ENCODE measurements around the gene CD83. TPM values are rescaled to one million over a fixed set of nuclear protein-coding genes. Genes with fewer than 3 reads are reported as not detected.

CD83 gene
- total RNA-seq, 2 experiments from 2014 or later: 15.0 to 26.2 TPM

- no peak overlapping the region for H3K27ac ChIP-seq (ENCODE audit: low read depth, low read length, poor library complexity, severe bottlenecking)
- no peak overlapping the region for H2AFZ ChIP-seq (ENCODE audit: low read length)
- H3K4me2 ChIP-seq (ENCODE audit: low read length): peak overlapping the region; percentile 83
- TF ChIP-seq EZH2phosphoT487 (IDR thresholded peaks at IDR 0.05; ENCODE audit: borderline replicate concordance, low read depth, low read length): no peak
- TF ChIP-seq CTCF (conservative IDR thresholded peaks at IDR 0.05; ENCODE audit: low read length): no peak
- no peaks in the 10 kb centered on the region for H3K9me3 ChIP-seq (ENCODE audit: low read length)
- peak overlapping the region; percentile 95 for H3K4me3 ChIP-seq (ENCODE audit: low read depth, low read length, poor library complexity, severe bottlenecking)
- H3K79me2 ChIP-seq (ENCODE audit: insufficient read depth, low read depth, low read length): peaks cover 44% of the 10 kb centered on the region; the same call in 1 of the 2 replicates
- ChIA-PET CTCF (ENCODE audit: unreplicated experiment) (no interaction called here), POLR2A (interaction anchor here (0.6 to 3.5 kb wide), 2 partner anchors 8 to 25 kb away, joined by 3 to 12 read pairs; no protein-coding TSS in a partner anchor)
- intact Hi-C loops (cut with micrococcal nuclease; ENCODE audit: unreplicated experiment): loop anchor here (10.0 kb wide), 1 partner anchor 305 kb away; the partner anchor contains the start of gene MCUR1
- H3K9me2 ChIP-seq (ENCODE audit: insufficient read depth, low read length): no peaks in the 10 kb centered on the region
- peaks cover 46% of the 10 kb centered on the region for H3K36me3 ChIP-seq (ENCODE audit: insufficient read depth, low read length)
- DNase-seq (ENCODE audit: low spot score): no peak
- H3K4me1 ChIP-seq (ENCODE audit: insufficient read depth, low read length, poor library complexity, severe bottlenecking): peaks cover 52% of the 10 kb centered on the region
- no peaks in the 10 kb centered on the region for H4K20me1 ChIP-seq (ENCODE audit: insufficient read depth, low read length)
- no TSS peak for BruUV-seq (replicated peaks)
Measured at GRCh38 chr6:14119784-14120183, 2.2 kb downstream of the CD83 start.

- intact Hi-C loops (cut with micrococcal nuclease; ENCODE audit: unreplicated experiment): loop anchor here (10.0 kb wide), 1 partner anchor 306 kb away; the partner anchor contains the start of gene MCUR1
- POLR2A ChIA-PET: interaction anchor here (0.7 to 3.5 kb wide), 2 partner anchors 25 to 1504 kb away, joined by 3 to 12 read pairs; no protein-coding TSS in a partner anchor
- TF ChIP-seq EZH2phosphoT487 (IDR thresholded peaks at IDR 0.05; ENCODE audit: borderline replicate concordance, low read depth, low read length) (no peak), CTCF (conservative IDR thresholded peaks at IDR 0.05; ENCODE audit: low read length) (no peak)
- CTCF ChIA-PET (ENCODE audit: unreplicated experiment): interaction anchor here (1.0 kb wide), 1 partner anchor 54 kb away, joined by 3 read pairs; no protein-coding TSS in a partner anchor
- H3K4me2 ChIP-seq (ENCODE audit: low read length): peak overlapping the region; percentile 83
- H3K4me3 ChIP-seq (ENCODE audit: low read depth, low read length, poor library complexity, severe bottlenecking): peak overlapping the region; percentile 8
- DNase-seq (ENCODE audit: low spot score): no peak
- no peaks in the 10 kb centered on the region for H4K20me1 ChIP-seq (ENCODE audit: insufficient read depth, low read length)
- peaks cover 53% of the 10 kb centered on the region for H3K36me3 ChIP-seq (ENCODE audit: insufficient read depth, low read length)
- no TSS peak for BruUV-seq (replicated peaks)
- H3K79me2 ChIP-seq (ENCODE audit: insufficient read depth, low read depth, low read length): peaks cover 44% of the 10 kb centered on the region; the same call in 1 of the 2 replicates
- peaks cover 52% of the 10 kb centered on the region for H3K4me1 ChIP-seq (ENCODE audit: insufficient read depth, low read length, poor library complexity, severe bottlenecking)
- no peaks in the 10 kb centered on the region for H3K9me2 ChIP-seq (ENCODE audit: insufficient read depth, low read length)
- no peak overlapping the region for H3K27ac ChIP-seq (ENCODE audit: low read depth, low read length, poor library complexity, severe bottlenecking)
- H3K9me3 ChIP-seq (ENCODE audit: low read length): no peaks in the 10 kb centered on the region
- no peak overlapping the region for H2AFZ ChIP-seq (ENCODE audit: low read length)
Measured at GRCh38 chr6:14120546-14120945, 3.0 kb downstream of the CD83 start.

GRCh38 chr6:14121936-14122344 lies 4.4 kb downstream of the CD83 start:
- Histone ChIP-seq H3K9me3 (ENCODE audit: low read length) (no peaks in the 10 kb centered on the region), H2AFZ (ENCODE audit: low read length) (no peak overlapping the region), H3K4me3 (ENCODE audit: low read depth, low read length, poor library complexity, severe bottlenecking) (peak overlapping the region; percentile 27), H3K36me3 (ENCODE audit: insufficient read depth, low read length) (peaks cover 62% of the 10 kb centered on the region), H3K4me1 (ENCODE audit: insufficient read depth, low read length, poor library complexity, severe bottlenecking) (peaks cover 48% of the 10 kb centered on the region), H3K9me2 (ENCODE audit: insufficient read depth, low read length) (no peaks in the 10 kb centered on the region), H3K27ac (ENCODE audit: low read depth, low read length, poor library complexity, severe bottlenecking) (peak overlapping the region; percentile 16), H3K4me2 (ENCODE audit: low read length) (peak overlapping the region; percentile 83), H4K20me1 (ENCODE audit: insufficient read depth, low read length) (no peaks in the 10 kb centered on the region), H3K79me2 (ENCODE audit: insufficient read depth, low read depth, low read length) (peaks cover 49% of the 10 kb centered on the region; the same call in 1 of the 2 replicates)
- CTCF ChIA-PET (ENCODE audit: unreplicated experiment): no interaction called here
- intact Hi-C loops (cut with micrococcal nuclease; ENCODE audit: unreplicated experiment): loop anchor here (10.0 kb wide), 1 partner anchor 307 kb away; the partner anchor contains the start of gene MCUR1
- TF ChIP-seq CTCF (conservative IDR thresholded peaks at IDR 0.05; ENCODE audit: low read length): no peak
- TF ChIP-seq EZH2phosphoT487 (IDR thresholded peaks at IDR 0.05; ENCODE audit: borderline replicate concordance, low read depth, low read length): no peak
- DNase-seq (ENCODE audit: low spot score): peak; percentile 60
- POLR2A ChIA-PET: interaction anchor here (1.0 kb wide), 1 partner anchor 27 kb away, joined by 4 read pairs; no protein-coding TSS in a partner anchor
- no TSS peak for BruUV-seq (replicated peaks)

Data from OCI-LY7 (cell line).